Subcutaneous abdominal adipose tissue (tissue), 5 donors: ENCODE measurements around the gene GPC5.

Experiments
- H3K27ac ChIP-seq: one replicate; pipeline ENCODE4 v1.7.0; 2013; ENCODE audit warnings: low read depth, mild to moderate bottlenecking, inconsistent platforms, low read length, moderate library complexity
- H3K27me3 ChIP-seq, 5 donors: one replicate each; pipeline ENCODE4 v1.7.0; 2013; ENCODE audit warnings: low read length in 5 of 5, inconsistent platforms in 1 of 5; ENCODE audit not compliant: control insufficient read depth in 5 of 5, insufficient read depth in 4 of 5
- H3K36me3 ChIP-seq, 5 donors: one replicate each; pipeline ENCODE4 v1.7.0; 2013; ENCODE audit warnings: low read length in 5 of 5; ENCODE audit not compliant: control insufficient read depth in 5 of 5, insufficient read depth in 5 of 5
- H3K4me1 ChIP-seq, 5 donors: one replicate each; pipeline ENCODE4 v1.7.0; 2013; ENCODE audit warnings: low read length in 5 of 5, mild to moderate bottlenecking in 3 of 5, moderate library complexity in 1 of 5; ENCODE audit not compliant: control insufficient read depth in 5 of 5, insufficient read depth in 5 of 5
- H3K4me3 ChIP-seq, 5 donors: one replicate each; pipeline ENCODE4 v1.7.0; 2013; ENCODE audit warnings: low read length in 5 of 5, low read depth in 1 of 5
- H3K9ac ChIP-seq, 5 donors: one replicate each; pipeline ENCODE4 v1.7.0; 2013; ENCODE audit warnings: low read length in 5 of 5, mild to moderate bottlenecking in 4 of 5, moderate library complexity in 3 of 5
- H3K9me3 ChIP-seq, 5 donors: one replicate each; pipeline ENCODE4 v1.7.0; 2013; ENCODE audit warnings: low read length in 5 of 5; ENCODE audit not compliant: control insufficient read depth in 5 of 5
- donor health status: healthy.
- donor health status: healthy.
- donor health status: healthy.
- donor health status: healthy.
- donor health status: healthy.

The GPC5 gene

DNA sequence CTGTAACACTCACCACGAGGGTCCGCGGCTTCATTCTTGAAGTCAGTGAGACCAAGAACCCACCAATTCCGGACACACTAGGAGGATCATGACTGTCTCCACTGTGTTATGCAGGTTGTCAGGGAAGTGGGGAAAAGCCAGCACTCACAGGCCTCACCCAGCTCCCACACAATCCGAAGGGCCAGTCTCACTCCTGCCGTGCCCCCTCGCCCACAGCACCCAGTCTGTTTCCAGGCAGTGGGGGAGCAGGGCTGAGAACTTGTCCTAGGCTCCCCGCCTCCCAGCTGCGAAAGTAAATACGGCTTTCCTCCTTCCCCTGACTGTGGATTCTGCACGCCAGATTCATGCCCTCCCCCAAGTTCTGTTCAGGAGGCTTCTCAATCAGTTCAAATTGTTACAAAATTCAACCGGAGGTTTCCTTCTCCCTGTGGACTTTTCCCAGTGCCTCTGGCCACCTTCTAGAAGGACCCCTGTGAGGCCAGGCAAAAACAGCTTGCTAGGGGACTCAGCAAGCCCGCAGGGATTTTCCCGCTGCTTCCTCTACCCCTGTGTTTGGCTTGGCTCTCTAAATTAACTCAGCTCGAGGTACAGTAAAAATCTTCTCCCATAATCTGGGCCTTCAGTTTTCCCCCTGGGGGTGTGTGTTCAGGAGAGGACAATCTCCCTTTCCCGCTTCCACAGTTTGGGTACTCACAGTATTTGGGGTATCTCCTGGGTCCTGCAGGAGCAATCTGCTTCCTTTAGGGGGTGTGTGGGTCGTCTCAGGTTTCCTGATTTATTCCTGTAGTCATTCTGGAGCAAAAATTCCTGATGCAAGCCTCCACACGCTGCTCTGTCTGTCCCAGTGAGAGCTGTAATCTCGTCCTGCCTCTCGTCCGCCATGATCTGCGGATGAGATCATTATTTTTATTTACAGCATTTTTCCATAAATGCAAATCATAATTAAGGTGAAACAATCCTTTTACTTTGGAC is 899.8 kb downstream of the GPC5 start:
- H3K4me1 ChIP-seq, result no peaks in the 10 kb centered on the region
- no peaks in the 10 kb centered on the region for H3K27me3 ChIP-seq
- H3K36me3 ChIP-seq, result no peaks in the 10 kb centered on the region
- H3K4me3 ChIP-seq, result no peak overlapping the region
- H3K9me3 ChIP-seq, result no peaks in the 10 kb centered on the region
- H3K27ac ChIP-seq, result no peak overlapping the region
- no peak overlapping the region for H3K9ac ChIP-seq

DNA sequence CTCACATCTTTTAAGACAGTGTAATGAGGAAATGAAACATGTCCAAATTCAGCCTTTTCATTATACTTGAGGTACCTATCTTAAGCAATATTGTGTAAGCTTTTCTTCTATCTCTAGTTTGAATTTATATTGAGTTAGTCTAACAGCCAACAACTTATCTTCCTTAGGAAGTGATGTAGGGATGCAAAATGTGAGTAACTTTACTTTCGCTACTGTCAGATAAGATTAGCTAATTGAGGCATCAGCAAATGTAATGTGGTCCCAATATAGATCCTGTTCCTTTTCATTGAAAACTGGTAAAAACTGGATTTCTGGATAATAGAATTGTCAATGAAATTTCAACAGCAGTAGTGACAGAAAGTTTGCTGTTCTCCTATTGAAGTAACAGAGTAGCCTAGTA is 902.2 kb downstream of the GPC5 start:
- Histone ChIP-seq H3K27ac (no peak overlapping the region), H3K9ac (no peak overlapping the region), H3K9me3 (no peaks in the 10 kb centered on the region), H3K36me3 (no peaks in the 10 kb centered on the region), H3K27me3 (no peaks in the 10 kb centered on the region), H3K4me1 (no peaks in the 10 kb centered on the region), H3K4me3 (no peak overlapping the region)

DNA sequence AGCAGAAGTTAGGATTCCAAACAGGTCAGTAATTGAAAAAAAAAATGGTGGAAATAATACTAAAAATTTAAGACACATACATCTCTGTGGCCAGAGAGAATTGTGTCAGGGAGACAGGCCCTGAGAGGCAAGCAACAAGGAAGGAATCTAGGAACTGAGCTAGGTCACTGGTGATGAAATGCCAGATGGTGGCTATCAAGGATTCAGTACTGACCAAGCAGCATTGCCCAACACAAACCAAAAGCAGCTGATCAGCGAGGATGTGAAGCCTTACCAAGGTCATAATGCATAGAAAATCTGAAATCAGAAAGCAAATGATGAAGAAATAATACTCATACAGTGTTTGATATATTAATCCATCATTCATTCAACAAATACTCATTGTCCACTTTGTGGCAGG is 905.0 kb downstream of the GPC5 start:
- Histone ChIP-seq H3K36me3 (no peaks in the 10 kb centered on the region), H3K9ac (no peak overlapping the region), H3K27ac (no peak overlapping the region), H3K9me3 (no peaks in the 10 kb centered on the region), H3K27me3 (no peaks in the 10 kb centered on the region), H3K4me1 (no peaks in the 10 kb centered on the region), H3K4me3 (no peak overlapping the region)

DNA sequence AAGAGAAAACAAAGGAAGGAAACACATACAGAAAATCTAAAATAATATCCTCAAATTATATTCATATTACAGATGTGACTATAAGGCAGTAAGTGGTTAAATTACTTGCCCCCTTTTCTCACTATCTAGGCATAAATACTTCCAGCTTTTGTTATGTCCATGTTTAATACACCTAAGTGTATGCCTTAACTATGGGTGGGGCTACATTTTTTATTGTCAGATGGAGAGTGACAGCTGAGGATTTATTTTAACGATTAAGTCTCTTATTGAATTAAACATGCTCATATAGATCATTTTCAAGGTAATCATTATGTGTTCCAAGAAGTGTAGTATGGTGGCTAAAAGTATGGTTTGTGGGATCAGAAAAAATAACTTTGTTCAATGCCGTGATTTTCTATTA is 909.3 kb downstream of the GPC5 start:
- no peaks in the 10 kb centered on the region for H3K36me3 ChIP-seq
- no peak overlapping the region for H3K9ac ChIP-seq
- no peaks in the 10 kb centered on the region for H3K27me3 ChIP-seq
- H3K4me1 ChIP-seq, result no peaks in the 10 kb centered on the region
- H3K9me3 ChIP-seq, result no peaks in the 10 kb centered on the region
- H3K4me3 ChIP-seq, result no peak overlapping the region
- H3K27ac ChIP-seq, result no peak overlapping the region

DNA sequence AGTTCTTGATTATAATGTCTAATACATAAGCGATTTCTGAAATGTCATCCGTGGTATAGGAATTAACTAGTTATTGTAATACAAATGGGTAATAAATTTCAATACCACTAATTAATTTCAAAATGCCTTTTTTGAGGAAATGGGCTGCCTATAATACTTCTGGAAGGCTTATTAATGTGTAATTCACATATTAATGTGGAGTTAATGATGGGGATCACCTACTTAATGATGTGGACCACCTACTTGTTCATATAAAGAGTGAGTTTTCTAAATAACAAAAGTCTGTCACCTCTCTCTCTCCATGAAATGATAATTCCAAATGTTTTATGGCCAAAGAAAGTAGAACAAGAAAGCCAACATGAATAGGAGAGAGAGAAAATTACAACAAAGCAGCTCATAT is 914.4 kb downstream of the GPC5 start:
- Histone ChIP-seq H3K27ac (no peak overlapping the region), H3K4me1 (no peaks in the 10 kb centered on the region)

DNA sequence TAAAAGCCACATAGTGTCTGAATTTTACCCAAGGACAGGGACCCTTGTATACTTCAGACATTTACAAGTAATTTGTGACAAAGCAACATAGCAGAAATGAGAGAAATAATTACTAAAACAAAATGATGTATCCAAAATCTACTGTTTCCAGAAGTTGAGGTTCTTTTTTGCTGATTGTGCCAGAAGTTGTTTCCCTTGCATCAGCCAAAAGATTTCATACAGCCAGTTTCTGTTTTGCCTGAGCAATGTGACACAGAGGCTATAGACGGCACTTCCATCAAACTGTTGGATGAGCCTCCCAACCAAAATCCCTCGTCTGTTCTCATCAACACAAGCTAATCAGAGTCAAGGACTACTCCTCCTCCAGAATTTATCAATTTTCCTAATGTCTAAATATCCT is 915.0 kb downstream of the GPC5 start:
- H3K4me3 ChIP-seq, result no peak overlapping the region
- H3K9me3 ChIP-seq, result peaks cover 0 to 2% (median 0%) of the 10 kb centered on the region in 5 donors
- no peaks in the 10 kb centered on the region for H3K4me1 ChIP-seq
- no peak overlapping the region for H3K9ac ChIP-seq
- no peak overlapping the region for H3K27ac ChIP-seq
- H3K27me3 ChIP-seq, result no peaks in the 10 kb centered on the region
- no peaks in the 10 kb centered on the region for H3K36me3 ChIP-seq

More for the DNA sequence above, 914.4 kb downstream of the GPC5 start:
- H3K4me3 ChIP-seq, result no peak overlapping the region
- H3K9ac ChIP-seq, result no peak overlapping the region
- H3K36me3 ChIP-seq, result no peaks in the 10 kb centered on the region
- no peaks in the 10 kb centered on the region for H3K27me3 ChIP-seq
- peaks cover 0 to 2% (median 0%) of the 10 kb centered on the region in 5 donors for H3K9me3 ChIP-seq

DNA sequence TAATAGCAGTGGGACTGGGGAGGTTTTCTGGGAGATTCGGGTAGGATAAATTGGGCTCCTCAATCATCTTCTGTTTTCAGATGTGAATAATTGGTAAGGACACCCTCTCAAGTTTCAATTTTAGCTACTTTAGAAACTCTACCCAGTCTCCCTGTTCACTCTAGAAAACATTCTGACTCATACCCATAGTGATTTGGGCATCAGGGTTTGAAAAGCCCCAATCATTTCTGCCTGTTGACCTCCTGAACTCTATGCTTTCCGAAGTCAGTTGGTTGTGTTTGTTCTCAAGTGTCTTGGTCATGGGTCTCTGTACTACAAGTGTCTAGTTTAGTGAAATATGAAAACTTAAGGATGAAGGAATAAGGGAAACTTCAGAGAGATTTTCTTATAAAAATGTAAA is 916.8 kb downstream of the GPC5 start:
- Histone ChIP-seq H3K27me3 (no peaks in the 10 kb centered on the region), H3K36me3 (no peaks in the 10 kb centered on the region), H3K4me1 (no peaks in the 10 kb centered on the region), H3K4me3 (no peak overlapping the region), H3K9ac (no peak overlapping the region), H3K27ac (no peak overlapping the region), H3K9me3 (peaks cover 0 to 2% (median 0%) of the 10 kb centered on the region in 5 donors)

DNA sequence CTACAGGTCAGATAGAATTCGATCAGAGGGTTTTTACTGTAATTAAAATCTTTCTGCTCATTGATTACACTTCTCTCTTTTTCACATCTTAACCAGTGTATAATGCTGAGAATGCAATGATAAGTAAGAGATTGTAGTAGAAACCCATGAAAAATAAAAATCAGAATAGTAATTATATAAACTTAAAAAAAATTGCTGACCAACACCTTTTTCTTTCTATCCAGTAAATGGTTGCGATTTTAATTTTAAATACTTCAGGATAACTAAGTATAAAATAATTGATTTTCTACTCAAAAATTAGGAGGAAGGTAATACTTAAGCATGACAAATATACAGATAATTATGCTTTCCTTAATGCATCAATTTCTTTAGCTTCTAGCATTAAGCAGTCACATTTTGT is 917.6 kb downstream of the GPC5 start:
- peaks cover 0 to 2% (median 0%) of the 10 kb centered on the region in 5 donors for H3K9me3 ChIP-seq
- no peak overlapping the region for H3K27ac ChIP-seq
- no peaks in the 10 kb centered on the region for H3K36me3 ChIP-seq
- H3K4me3 ChIP-seq, result no peak overlapping the region
- no peak overlapping the region for H3K9ac ChIP-seq
- no peaks in the 10 kb centered on the region for H3K27me3 ChIP-seq
- no peaks in the 10 kb centered on the region for H3K4me1 ChIP-seq

DNA sequence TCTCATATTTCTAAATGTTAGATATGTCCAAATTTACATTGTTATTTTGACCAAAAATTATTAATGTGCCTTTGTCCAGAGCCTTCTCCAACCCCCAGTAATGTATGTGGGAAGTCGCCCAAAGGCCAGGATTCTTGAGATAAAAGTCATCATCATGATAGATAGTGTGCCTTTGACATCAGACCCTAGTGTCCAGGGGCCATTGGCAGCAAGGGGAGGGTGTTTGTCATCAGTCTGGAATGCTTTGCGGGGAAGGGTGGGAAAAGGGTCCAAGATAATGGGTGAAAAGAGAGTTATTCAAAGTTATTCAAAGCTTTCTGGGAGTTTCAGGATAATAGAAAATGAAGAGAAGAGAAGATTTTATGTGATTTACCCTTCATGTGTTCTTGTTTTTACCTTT is 918.6 kb downstream of the GPC5 start:
- Histone ChIP-seq H3K9ac (no peak overlapping the region), H3K9me3 (peaks cover 0 to 2% (median 0%) of the 10 kb centered on the region in 5 donors), H3K36me3 (no peaks in the 10 kb centered on the region), H3K27me3 (no peaks in the 10 kb centered on the region), H3K27ac (no peak overlapping the region), H3K4me1 (no peaks in the 10 kb centered on the region), H3K4me3 (no peak overlapping the region)

DNA sequence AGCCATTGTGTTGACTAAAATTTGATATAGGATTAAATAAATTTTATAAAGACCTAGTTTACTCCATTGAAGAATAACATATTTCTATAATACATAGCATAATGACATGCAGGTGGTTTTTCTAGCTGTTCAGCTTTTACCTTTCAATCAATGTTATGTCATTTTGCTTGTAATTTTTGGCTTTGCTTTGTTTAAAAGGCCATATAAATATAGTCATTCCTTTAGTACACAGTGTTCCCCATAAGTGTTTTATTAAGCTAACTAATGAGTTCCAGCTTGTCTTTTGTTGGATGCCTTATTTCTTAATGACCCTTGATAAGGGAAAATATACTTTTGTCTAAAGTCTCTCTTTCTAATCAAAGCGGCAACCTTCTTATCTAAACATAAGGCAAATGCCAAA is 921.9 kb downstream of the GPC5 start:
- Histone ChIP-seq H3K9me3 (no peaks in the 10 kb centered on the region), H3K4me1 (no peaks in the 10 kb centered on the region), H3K4me3 (no peak overlapping the region), H3K9ac (no peak overlapping the region), H3K27ac (no peak overlapping the region), H3K27me3 (no peaks in the 10 kb centered on the region), H3K36me3 (no peaks in the 10 kb centered on the region)
